Activated B cell treated with CpG ODN at 0.5 μM for 24 hours (primary cell): ENCODE data around the gene MX2. TPM values are rescaled to one million over a fixed set of nuclear protein-coding genes. Genes with fewer than 3 reads are reported as not detected.

Experiments
- ATAC-seq: fragments of 200-7000 bp; cut with Tn5 transposase; one replicate; pipeline ENCODE4 v1.10.0; 2021; ENCODE audit warnings: low read depth, mild to moderate bottlenecking, moderate library complexity
- CTCF ChIA-PET: fragments of 350-600 bp; sonication (Branson Sonifier 250); formaldehyde crosslinking; loops from one replicate; lab custom pipeline; 2021; ENCODE audit warnings: antibody characterized with exemption; lab: Charles Lee
- POLR2A ChIA-PET: fragments of 350-600 bp; sonication (Branson Sonifier 250); formaldehyde crosslinking; loops from one replicate; lab custom pipeline; 2021; ENCODE audit warnings: antibody characterized with exemption; lab: Charles Lee
- DNase-seq: peaks from one replicate; pipeline ENCODE4 v3.0.0; 2022
- H3K27ac Mint-ChIP-seq: one replicate; pipeline ENCODE4 v1.8.0; 2020; ENCODE audit warnings: mixed read lengths
- H3K27me3 Mint-ChIP-seq: one replicate; pipeline ENCODE4 v1.8.0; 2021; ENCODE audit warnings: mixed read lengths
- H3K36me3 Mint-ChIP-seq: one replicate; pipeline ENCODE4 v1.8.0; 2021; ENCODE audit warnings: low read depth, mixed read lengths
- H3K4me1 Mint-ChIP-seq: one replicate; pipeline ENCODE4 v1.8.0; 2021; ENCODE audit warnings: mixed read lengths
- H3K4me3 Mint-ChIP-seq: one replicate; pipeline ENCODE4 v1.8.0; 2020; ENCODE audit warnings: mild to moderate bottlenecking, mixed read lengths
- H3K9me3 Mint-ChIP-seq: one replicate; pipeline ENCODE4 v1.8.0; 2020; ENCODE audit warnings: mixed read lengths
- CTCF ChIP-seq: fragments of 200-600 bp; IDR thresholded peaks from one replicate; pipeline ENCODE4 v1.8.0; 2022; ENCODE audit warnings: antibody characterized with exemption, mild to moderate bottlenecking
- intact Hi-C: fragments of 100-400 bp; cut with micrococcal nuclease; formaldehyde crosslinking; loops from one replicate; pipeline ENCODE4 v1.15.1; 2024
- total RNA-seq: library from RNA; stranded (reverse); gene quantifications from 2 replicates; pipeline ENCODE4 v1.2.3, GENCODE V29; 2022

MX2 gene
- total RNA-seq, 1 donor from 2014 or later = 34.4 TPM

- ChIA-PET POLR2A (no interaction called here), CTCF (no interaction called here)
- Mint-ChIP-seq H3K36me3 (no peaks in the 10 kb centered on the region), H3K4me1 (no peaks in the 10 kb centered on the region), H3K9me3 (no peaks in the 10 kb centered on the region), H3K27me3 (no peaks in the 10 kb centered on the region), H3K27ac (no peak overlapping the region), H3K4me3 (no peak overlapping the region)
- no peak for TF ChIP-seq CTCF
- intact Hi-C loops = no loop called here
- DNase-seq (no peak), ATAC-seq (no peak)
These were observed 34.1 kb upstream of the MX2 start for GRCh38 chr21:41327753-41328152.

- ChIA-PET POLR2A (no interaction called here), CTCF (no interaction called here)
- H3K4me1 Mint-ChIP-seq = no peaks in the 10 kb centered on the region
- peaks cover 1% of the 10 kb centered on the region for H3K9me3 Mint-ChIP-seq
- H3K4me3 Mint-ChIP-seq = no peak overlapping the region
- intact Hi-C loops = no loop called here
- no peaks in the 10 kb centered on the region for H3K36me3 Mint-ChIP-seq
- no peak for TF ChIP-seq CTCF
- H3K27me3 Mint-ChIP-seq = peaks cover 5% of the 10 kb centered on the region
- DNase-seq = no peak
- no peak for ATAC-seq
- no peak overlapping the region for H3K27ac Mint-ChIP-seq
These were observed 32.9 kb upstream of the MX2 start for GRCh38 chr21:41328660-41329607.

- no peak for DNase-seq
- ChIA-PET CTCF (no interaction called here), POLR2A (no interaction called here)
- no peak for TF ChIP-seq CTCF
- Mint-ChIP-seq H3K9me3 (peaks cover 2% of the 10 kb centered on the region), H3K36me3 (no peaks in the 10 kb centered on the region), H3K4me3 (no peak overlapping the region), H3K27me3 (peaks cover 5% of the 10 kb centered on the region), H3K27ac (no peak overlapping the region), H3K4me1 (no peaks in the 10 kb centered on the region)
- ATAC-seq = no peak
- intact Hi-C loops = no loop called here
These were observed 28.1 kb upstream of the MX2 start for GRCh38 chr21:41333752-41334151.

- Mint-ChIP-seq H3K9me3 (peaks cover 8% of the 10 kb centered on the region), H3K27me3 (peaks cover 12% of the 10 kb centered on the region), H3K36me3 (no peaks in the 10 kb centered on the region), H3K4me3 (no peak overlapping the region), H3K4me1 (no peaks in the 10 kb centered on the region), H3K27ac (no peak overlapping the region)
- DNase-seq = no peak
- CTCF ChIA-PET = no interaction called here
- POLR2A ChIA-PET = no interaction called here
- intact Hi-C loops = no loop called here
- TF ChIP-seq CTCF = no peak
- ATAC-seq = no peak
These were observed 24.3 kb upstream of the MX2 start for GRCh38 chr21:41337515-41337914.

- TF ChIP-seq CTCF = no peak
- H3K27ac Mint-ChIP-seq = no peak overlapping the region
- H3K9me3 Mint-ChIP-seq = peaks cover 10% of the 10 kb centered on the region
- intact Hi-C loops = no loop called here
- peaks cover 10% of the 10 kb centered on the region for H3K27me3 Mint-ChIP-seq
- ChIA-PET CTCF (no interaction called here), POLR2A (no interaction called here)
- ATAC-seq (no peak), DNase-seq (no peak)
- H3K36me3 Mint-ChIP-seq = no peaks in the 10 kb centered on the region
- H3K4me3 Mint-ChIP-seq = no peak overlapping the region
- no peaks in the 10 kb centered on the region for H3K4me1 Mint-ChIP-seq
These were observed 23.4 kb upstream of the MX2 start for GRCh38 chr21:41338455-41338854.
